Activated naive CD8-positive, alpha-beta T cell treated with anti-CD3 and anti-CD28 coated beads, Interleukin-2, amount 10 ng/mL, durations not matched to agents 7 days and 5 days (primary cell): ENCODE data around the gene ZCCHC14. TPM values are rescaled to one million over a fixed set of nuclear protein-coding genes. Genes with fewer than 3 reads are reported as not detected.
"Not testable (repeated sequence)": the region's sequence is repeated elsewhere in the genome, so short reads cannot be mapped to it uniquely, and the experiment has no call there.

Source experiments
- ATAC-seq: fragments of 150-1000 bp; cut with Tn5 transposase; one replicate; pipeline ENCODE4 v1.10.0; 2021; ENCODE audit warnings: low read depth, moderate library complexity
- POLR2A ChIA-PET: fragments of 350-600 bp; sonication (Branson Sonifier 250); formaldehyde crosslinking; loops from one replicate; lab custom pipeline; 2021; ENCODE audit warnings: antibody characterized with exemption; lab: Charles Lee
- DNase-seq: peaks from one replicate; pipeline ENCODE4 v3.0.0; 2021
- H3K27ac Mint-ChIP-seq: one replicate; pipeline ENCODE4 v1.8.0; 2022; ENCODE audit warnings: mild to moderate bottlenecking, mixed read lengths
- H3K27me3 Mint-ChIP-seq: one replicate; pipeline ENCODE4 v1.8.0; 2022; ENCODE audit warnings: mild to moderate bottlenecking, moderate library complexity, mixed read lengths
- H3K36me3 Mint-ChIP-seq: one replicate; pipeline ENCODE4 v1.8.0; 2021; ENCODE audit warnings: mild to moderate bottlenecking, mixed read lengths
- H3K4me1 Mint-ChIP-seq: one replicate; pipeline ENCODE4 v1.8.0; 2021; ENCODE audit warnings: mixed read lengths
- H3K4me3 Mint-ChIP-seq: one replicate; pipeline ENCODE4 v1.8.0; 2022; ENCODE audit warnings: mild to moderate bottlenecking, moderate library complexity, mixed read lengths
- H3K9me3 Mint-ChIP-seq: one replicate; pipeline ENCODE4 v1.8.0; 2021; ENCODE audit warnings: mixed read lengths
- total RNA-seq, 2 experiments: library from RNA; stranded (reverse); gene quantifications; one replicate each; pipeline ENCODE4 v1.2.3, GENCODE V29; 2021

The ZCCHC14 gene
- total RNA-seq, 2 experiments from 2014 or later = 6.6 to 7.7 TPM

DNA sequence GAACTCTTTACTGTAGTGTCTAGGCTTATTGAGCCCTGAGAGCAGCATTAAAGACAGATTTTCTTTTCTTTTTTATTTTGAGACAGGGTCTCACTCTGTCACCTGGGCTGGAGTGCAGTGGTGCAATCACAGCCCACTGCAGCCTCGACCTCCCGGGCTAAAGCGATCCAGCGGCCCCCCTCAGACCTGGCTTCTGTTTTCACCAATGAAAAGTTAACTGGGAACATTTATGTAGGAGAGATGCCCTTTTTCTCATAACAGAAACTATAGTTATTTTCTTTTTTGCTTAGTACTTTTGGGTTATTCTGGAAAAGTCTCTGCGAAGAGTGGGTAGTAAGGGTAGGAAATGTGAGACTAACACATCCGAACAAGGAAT is 99.2 kb downstream of the ZCCHC14 start:
- Mint-ChIP-seq H3K27me3 (no peaks in the 10 kb centered on the region), H3K4me3 (peak overlapping the region; percentile 93), H3K4me1 (peaks cover 25% of the 10 kb centered on the region), H3K36me3 (peaks cover 5% of the 10 kb centered on the region), H3K9me3 (no peaks in the 10 kb centered on the region), H3K27ac (peak overlapping the region; percentile 88)
- POLR2A ChIA-PET = interaction anchor here (1.0 to 3.8 kb wide), 4 partner anchors 10 to 557 kb away, joined by 3 to 44 read pairs (median 14); partner anchors contain the start of genes BANP, C16orf95, FBXO31 and KLHDC4
- ATAC-seq (no peak), DNase-seq (no peak)

DNA sequence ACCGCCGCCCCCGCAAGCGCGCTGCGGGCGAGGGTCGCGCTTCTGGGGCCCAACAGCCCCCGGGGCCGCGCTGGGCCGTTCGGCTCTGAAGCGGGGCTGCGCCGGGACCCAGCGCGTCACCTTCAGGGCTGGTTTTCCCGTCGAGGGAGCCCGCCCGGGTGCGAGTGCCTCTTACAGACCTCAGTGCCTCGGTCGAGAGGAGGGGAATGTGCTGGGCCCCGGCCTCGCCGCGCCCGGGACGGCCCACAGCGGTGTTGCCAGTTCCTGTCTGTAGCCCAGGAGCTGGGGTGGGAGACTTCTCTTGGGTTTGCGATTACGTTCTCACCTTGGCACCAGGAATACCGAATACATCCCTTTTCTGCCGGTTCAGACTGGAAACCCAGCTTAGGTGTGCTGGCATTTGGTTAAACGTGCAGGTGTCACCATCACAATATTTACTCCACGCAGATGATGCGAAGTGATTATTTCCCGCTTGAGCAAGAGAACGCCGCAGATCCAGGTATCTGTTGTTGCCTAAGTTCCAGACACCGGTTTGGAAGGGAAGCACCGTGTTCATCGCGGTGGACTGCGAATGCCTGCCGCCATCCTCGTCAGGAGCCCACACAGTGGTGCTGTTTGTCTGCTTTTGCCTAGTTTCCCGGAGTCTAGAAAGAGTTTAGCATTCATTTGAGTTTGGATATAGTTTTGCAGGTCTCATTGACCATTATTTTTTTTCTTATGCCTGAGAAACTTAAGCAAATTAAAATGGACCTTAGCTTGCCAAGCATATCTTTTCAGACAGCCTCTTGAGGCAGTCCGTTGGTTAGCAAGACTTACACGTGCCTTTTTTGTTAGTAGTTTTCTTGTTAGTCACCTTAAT is 99.8 kb downstream of the ZCCHC14 start:
- Mint-ChIP-seq H3K36me3 (peaks cover 5% of the 10 kb centered on the region), H3K27ac (peak overlapping the region; percentile 88), H3K4me3 (peak overlapping the region; percentile 93), H3K4me1 (peaks cover 31% of the 10 kb centered on the region), H3K27me3 (no peaks in the 10 kb centered on the region), H3K9me3 (no peaks in the 10 kb centered on the region)
- no peak for ATAC-seq
- peak; percentile 71 for DNase-seq
- POLR2A ChIA-PET = interaction anchor here (0.6 to 3.8 kb wide), 6 partner anchors 9 to 558 kb away, joined by 3 to 44 read pairs (median 3); partner anchors contain the start of genes BANP, C16orf95, FBXO31 and KLHDC4

DNA sequence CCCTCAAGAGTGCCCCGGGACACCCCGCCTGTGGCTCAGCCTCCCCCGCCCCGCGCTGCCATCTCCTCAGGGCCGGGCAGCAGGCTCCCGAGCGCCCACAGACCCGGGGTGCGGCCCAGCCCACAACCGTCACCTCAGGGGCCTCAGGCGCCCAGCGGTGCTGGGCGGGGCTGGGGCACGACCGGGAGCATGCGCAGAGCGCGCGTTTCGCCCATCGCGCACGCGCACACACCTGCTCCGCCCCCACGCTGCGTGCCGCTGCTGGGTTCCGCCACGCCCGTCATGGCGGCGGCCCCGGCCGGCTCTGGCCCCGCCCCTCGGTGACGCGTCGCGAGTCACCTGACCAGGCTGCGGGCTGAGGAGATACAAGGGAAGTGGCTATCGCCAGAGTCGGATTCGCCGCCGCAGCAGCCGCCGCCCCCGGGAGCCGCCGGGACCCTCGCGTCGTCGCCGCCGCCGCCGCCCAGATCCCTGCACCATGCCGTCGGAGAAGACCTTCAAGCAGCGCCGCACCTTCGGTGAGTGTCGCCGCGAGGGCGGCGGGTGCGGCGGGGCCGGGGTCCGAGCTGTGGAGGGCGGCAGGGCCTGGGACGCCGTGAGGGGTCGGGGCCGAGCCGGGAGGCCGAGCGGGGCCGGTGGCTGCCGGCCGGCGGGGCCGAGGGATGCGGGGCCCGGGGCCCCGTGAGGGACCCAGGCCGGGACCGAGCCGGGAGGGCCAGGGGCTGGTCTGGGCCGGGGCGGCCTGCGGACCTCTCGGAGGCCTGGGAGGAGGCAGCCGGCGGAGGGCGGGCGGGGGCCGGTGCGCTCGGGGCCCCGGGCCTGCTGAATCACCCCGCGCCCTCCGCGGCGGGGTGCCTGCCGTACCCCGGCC is 100.6 kb downstream of the ZCCHC14 start, which contains the start of gene MAP1LC3B:
Gene MAP1LC3B (plus strand): TSS at position 387 of the 871 bp plus-strand sequence. CDS start 92 bp downstream, at position 479.
- DNase-seq (peak; percentile 100), ATAC-seq (peak; percentile 66)
- Mint-ChIP-seq H3K36me3 (peaks cover 5% of the 10 kb centered on the region), H3K4me1 (peaks cover 38% of the 10 kb centered on the region), H3K4me3 (peak within 1 kb of the TSS; percentile 93), H3K27ac (peak within 1 kb of the TSS; percentile 96), H3K27me3 (no peaks in the 10 kb centered on the region), H3K9me3 (no peaks in the 10 kb centered on the region)
- POLR2A ChIA-PET = interaction anchor here (1.0 to 3.8 kb wide), 4 partner anchors 8 to 374 kb away, joined by 3 to 44 read pairs (median 14); partner anchors contain the start of genes C16orf95, FBXO31 and KLHDC4

DNA sequence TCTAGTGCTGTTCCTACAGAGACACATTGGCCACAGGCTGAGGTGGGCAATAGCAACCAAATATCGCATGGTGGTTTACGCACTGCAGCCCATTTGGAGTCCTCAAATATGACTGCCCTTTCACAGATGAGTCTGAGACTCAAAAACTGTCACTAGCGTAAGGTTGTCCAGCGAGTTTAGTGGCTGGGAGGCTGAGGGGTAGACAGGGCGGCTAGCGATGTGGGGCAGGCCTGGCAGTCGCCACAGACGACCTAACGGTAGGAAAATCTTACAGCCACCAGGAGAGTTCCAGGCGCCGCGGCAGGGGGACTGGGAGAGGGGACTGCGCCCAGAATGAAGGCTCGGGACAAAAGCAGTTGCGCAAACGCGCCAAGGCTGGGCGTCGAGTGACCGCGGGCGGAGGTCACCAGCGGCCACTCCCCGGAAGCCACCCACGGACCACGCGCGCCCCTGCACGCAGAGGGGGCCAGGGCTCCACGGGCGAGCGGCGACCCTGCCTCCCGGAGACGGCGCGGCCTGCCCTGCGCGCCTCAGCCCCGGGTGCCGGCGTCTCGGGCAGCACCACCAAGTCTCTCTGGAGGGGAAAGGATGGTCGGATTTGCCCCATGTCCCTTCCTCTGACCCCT is 101.4 kb downstream of the ZCCHC14 start:
- Mint-ChIP-seq H3K27me3 (no peaks in the 10 kb centered on the region), H3K36me3 (peaks cover 3% of the 10 kb centered on the region), H3K4me1 (peaks cover 42% of the 10 kb centered on the region), H3K4me3 (peak overlapping the region; percentile 85), H3K27ac (peak overlapping the region; percentile 96), H3K9me3 (no peaks in the 10 kb centered on the region)
- POLR2A ChIA-PET = interaction anchor here (3.8 kb wide), 1 partner anchor 74 kb away, joined by 24 read pairs; the partner anchor contains the start of gene C16orf95
- no peak for DNase-seq
- no peak for ATAC-seq

DNA sequence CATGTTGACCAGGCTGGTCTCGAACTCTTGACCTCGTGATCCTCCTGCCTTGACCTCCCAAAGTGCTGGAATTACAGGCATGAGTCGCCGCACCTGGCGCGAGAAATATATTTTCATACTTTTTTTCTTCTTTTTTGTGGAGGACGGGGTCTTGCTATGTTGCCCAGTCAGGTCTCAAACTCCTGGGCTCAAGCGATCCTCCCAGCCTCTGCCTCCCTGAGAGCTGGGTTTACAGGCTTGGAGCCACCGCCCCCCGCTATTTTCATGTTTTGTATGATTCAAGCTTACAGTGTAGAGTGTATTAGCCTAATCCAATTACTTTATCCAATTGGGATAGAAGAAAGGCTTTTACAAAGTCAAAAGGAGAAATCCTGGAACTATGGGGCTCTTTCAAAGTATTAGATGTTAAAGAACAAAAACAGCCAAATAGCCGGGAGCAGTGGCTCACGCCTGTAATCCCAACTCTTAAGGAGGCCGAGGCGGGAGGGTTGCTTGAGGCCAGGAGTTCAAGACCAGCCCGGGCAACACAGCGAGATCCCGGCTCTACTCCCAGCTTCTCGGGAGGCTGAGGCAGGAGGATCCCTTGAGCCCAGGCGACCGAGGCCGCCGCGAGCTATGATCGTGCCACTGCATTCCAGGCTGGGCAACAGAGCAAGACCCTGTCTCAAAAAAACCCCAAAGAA is 102.0 kb downstream of the ZCCHC14 start:
- H3K27me3 Mint-ChIP-seq = no peaks in the 10 kb centered on the region
- POLR2A ChIA-PET = interaction anchor here (3.8 kb wide), 1 partner anchor 73 kb away, joined by 24 read pairs; the partner anchor contains the start of gene C16orf95
- peak overlapping the region; percentile 96 for H3K27ac Mint-ChIP-seq
- peaks cover 3% of the 10 kb centered on the region for H3K36me3 Mint-ChIP-seq
- H3K9me3 Mint-ChIP-seq = no peaks in the 10 kb centered on the region
- no peak for DNase-seq
- ATAC-seq = no peak
- peak overlapping the region; percentile 85 for H3K4me3 Mint-ChIP-seq
- H3K4me1 Mint-ChIP-seq = peaks cover 42% of the 10 kb centered on the region

DNA sequence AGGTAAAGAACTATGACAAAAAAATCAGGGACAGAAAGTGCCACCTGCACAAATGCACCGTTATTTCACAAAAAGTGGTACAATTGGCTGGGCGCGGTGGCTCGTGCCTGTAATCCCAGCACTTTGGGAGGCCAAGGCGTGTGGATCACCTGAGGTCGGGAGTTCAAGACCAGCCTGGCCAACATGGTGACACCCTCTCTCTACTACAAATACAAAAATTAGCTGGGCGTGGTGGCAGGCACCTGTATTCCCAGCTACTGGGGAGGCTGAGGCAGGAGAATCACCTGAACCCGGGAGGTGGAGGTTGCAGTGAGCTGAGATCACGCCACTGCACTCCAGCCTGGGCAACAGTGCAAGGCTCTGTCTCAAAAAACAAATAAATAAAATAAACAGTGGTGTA is 102.9 kb downstream of the ZCCHC14 start:
- H3K4me1 Mint-ChIP-seq = peaks cover 40% of the 10 kb centered on the region
- H3K9me3 Mint-ChIP-seq, H3K36me3 Mint-ChIP-seq, DNase-seq, ATAC-seq, H3K27me3 Mint-ChIP-seq, H3K27ac Mint-ChIP-seq, H3K4me3 Mint-ChIP-seq: not testable (repeated sequence)
- POLR2A ChIA-PET = interaction anchor here (3.8 kb wide), 1 partner anchor 72 kb away, joined by 24 read pairs; the partner anchor contains the start of gene C16orf95

DNA sequence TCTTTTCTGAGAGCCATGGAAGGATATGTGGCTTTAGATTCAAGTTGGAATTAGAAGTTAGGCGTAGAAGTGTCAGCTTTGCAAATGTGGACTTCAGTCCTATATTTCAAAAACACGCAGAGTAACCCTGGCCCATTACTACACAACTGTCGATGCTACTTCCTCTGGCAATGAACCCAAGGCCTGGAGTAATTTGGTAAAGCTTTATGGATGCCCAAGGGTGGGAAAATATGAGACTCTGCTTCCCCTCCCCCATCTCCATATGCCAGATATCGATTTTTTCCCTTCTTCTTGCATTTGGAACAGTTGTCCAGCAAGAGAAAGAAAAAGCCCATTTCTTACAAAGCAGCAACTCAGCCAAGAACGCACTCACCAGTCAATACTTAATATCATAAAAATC is 103.6 kb downstream of the ZCCHC14 start:
- peak overlapping the region; percentile 52 for H3K27ac Mint-ChIP-seq
- no peak for ATAC-seq
- H3K4me1 Mint-ChIP-seq = peaks cover 37% of the 10 kb centered on the region
- POLR2A ChIA-PET = interaction anchor here (3.8 kb wide), 1 partner anchor 71 kb away, joined by 24 read pairs; the partner anchor contains the start of gene C16orf95
- no peaks in the 10 kb centered on the region for H3K9me3 Mint-ChIP-seq
- H3K36me3 Mint-ChIP-seq = no peaks in the 10 kb centered on the region
- H3K4me3 Mint-ChIP-seq = peak overlapping the region; percentile 4
- no peaks in the 10 kb centered on the region for H3K27me3 Mint-ChIP-seq
- DNase-seq = no peak

DNA sequence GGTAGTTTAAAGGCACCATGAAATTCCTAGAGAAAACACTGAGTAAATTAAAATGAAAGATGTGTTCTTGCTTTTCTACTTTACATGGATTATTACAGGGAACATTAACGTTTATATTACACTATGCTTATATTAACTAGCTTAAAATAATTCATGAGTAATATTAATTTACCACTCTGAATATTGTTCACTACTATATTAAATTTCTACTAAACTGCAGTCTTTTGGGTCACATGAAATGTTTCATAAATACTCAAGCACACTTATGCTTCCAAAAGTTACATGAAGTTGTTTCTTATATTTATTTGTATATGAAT is 104.0 kb downstream of the ZCCHC14 start:
- Mint-ChIP-seq H3K9me3 (no peaks in the 10 kb centered on the region), H3K27me3 (no peaks in the 10 kb centered on the region), H3K36me3 (peaks cover 2% of the 10 kb centered on the region), H3K4me3 (peak overlapping the region; percentile 67), H3K27ac (peak overlapping the region; percentile 95), H3K4me1 (peaks cover 36% of the 10 kb centered on the region)
- DNase-seq (no peak), ATAC-seq (no peak)
- POLR2A ChIA-PET = interaction anchor here (0.8 to 3.8 kb wide), 5 partner anchors 11 to 74 kb away, joined by 3 to 24 read pairs (median 3); partner anchors contain the start of gene C16orf95

DNA sequence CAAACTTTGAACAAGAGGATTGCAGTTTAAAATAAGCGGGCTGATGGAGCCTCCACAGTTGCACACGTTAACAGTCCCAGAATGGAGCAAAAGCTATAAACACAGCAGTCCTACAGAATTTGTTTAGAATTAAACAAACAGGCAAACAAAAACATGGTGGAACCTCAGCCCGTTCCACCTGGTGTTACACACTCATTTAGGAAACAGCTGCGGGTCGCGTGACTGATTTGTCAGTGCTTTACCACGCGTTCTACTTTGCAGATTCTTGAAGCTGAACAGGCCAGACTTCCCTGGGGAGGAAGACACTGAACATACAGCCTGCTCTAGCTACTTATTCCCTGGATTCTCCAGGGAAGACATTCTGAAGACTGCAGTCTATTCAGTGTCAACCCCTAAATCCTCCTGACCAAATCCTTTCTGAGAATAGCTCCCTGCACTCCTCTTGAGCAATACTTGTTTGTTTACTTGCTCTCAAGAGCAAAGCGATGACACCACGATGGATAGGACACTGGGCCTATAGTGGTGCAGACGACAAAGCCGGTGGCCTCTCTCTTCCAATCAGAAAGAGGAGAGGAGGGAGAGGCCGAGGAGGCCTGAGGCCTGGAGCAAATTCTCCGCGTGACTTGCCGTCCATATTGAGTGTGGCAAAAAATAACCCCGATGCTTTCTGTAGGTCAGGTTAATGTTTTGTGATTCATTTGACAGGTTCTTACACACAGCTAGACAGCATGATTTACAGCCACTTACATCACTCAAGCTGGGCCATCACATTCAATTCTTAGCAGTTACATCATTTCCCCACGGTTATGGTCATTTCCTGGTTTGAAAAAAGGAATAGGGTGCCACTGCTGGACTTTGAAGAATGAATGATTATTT is 104.6 kb downstream of the ZCCHC14 start:
- H3K4me3 Mint-ChIP-seq = peak overlapping the region; percentile 67

DNA sequence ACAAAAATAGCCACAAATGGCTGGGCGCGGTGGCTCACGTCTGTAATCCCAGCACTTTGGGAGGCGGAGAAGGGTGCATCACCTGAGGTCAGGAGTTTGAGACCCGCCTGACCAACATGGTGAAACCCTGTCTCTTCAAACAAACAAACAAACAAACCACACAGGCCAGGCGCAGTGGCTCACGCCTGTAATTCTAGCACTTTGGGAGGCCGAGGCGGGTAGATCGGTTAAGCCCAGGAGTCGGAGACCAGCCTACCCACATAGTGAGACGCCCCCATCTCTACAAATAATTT is 108.0 kb downstream of the ZCCHC14 start:
- not testable (repeated sequence) for H3K9me3 Mint-ChIP-seq, DNase-seq, H3K27me3 Mint-ChIP-seq, ATAC-seq, H3K36me3 Mint-ChIP-seq
- POLR2A ChIA-PET = interaction anchor here (1.0 to 4.4 kb wide), 4 partner anchors 9 to 396 kb away, joined by 4 to 44 read pairs (median 18); partner anchors contain the start of gene C16orf95
- peaks cover 50% of the 10 kb centered on the region for H3K4me1 Mint-ChIP-seq
- H3K4me3 Mint-ChIP-seq = peak overlapping the region; percentile 84
- peak overlapping the region; percentile 96 for H3K27ac Mint-ChIP-seq

More for the DNA sequence above, 104.6 kb downstream of the ZCCHC14 start:
- peaks cover 2% of the 10 kb centered on the region for H3K36me3 Mint-ChIP-seq
- ATAC-seq (peak; percentile 68), DNase-seq (peak; percentile 71)
- H3K4me1 Mint-ChIP-seq = peaks cover 30% of the 10 kb centered on the region
- POLR2A ChIA-PET = interaction anchor here (0.7 to 3.8 kb wide), 7 partner anchors 11 to 378 kb away, joined by 3 to 24 read pairs (median 3); partner anchors contain the start of gene C16orf95
- no peaks in the 10 kb centered on the region for H3K27me3 Mint-ChIP-seq
- H3K27ac Mint-ChIP-seq = peak overlapping the region; percentile 95
- H3K9me3 Mint-ChIP-seq = no peaks in the 10 kb centered on the region

DNA sequence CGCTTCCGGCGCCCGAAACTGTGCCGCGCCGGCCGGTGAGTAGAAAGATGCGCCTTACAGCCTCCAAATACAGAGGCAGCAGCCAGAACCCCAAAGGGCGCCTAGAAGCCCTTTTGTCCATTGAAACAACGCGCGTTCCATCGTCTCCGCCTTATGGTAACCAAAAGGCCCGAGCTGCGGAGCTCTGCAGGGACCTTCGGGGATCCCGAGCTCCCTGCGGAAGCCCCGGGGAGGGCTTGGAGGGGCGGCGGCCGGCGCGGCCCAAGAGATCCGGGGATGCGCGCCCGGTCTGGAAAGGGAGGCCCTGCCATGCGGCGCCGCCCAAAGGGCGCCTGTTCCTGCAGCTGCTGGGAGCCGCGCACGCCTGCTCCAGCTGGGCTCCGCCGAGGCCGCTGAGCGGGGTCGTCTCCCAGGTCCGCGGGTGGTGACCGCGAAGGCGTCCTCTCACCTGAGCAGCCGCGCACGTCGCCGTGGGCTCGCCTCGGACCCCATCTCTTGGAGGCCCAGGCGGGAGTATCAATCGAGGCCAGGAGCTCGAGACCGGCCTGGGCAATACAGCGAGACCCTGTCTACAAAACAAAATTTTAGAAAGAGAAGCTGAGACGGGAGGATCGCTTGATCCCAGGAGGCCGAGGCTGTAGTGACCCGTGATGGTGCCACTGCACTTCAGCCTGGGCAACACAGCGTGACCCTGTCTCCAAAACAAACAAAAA is 108.5 kb downstream of the ZCCHC14 start:
- POLR2A ChIA-PET = interaction anchor here (0.6 to 4.4 kb wide), 13 partner anchors 9 to 396 kb away, joined by 3 to 44 read pairs (median 6); partner anchors contain the start of genes C16orf95 and KLHDC4
- Mint-ChIP-seq H3K27me3 (no peaks in the 10 kb centered on the region), H3K36me3 (peaks cover 2% of the 10 kb centered on the region), H3K27ac (peak overlapping the region; percentile 96), H3K4me3 (peak overlapping the region; percentile 84), H3K4me1 (peaks cover 47% of the 10 kb centered on the region), H3K9me3 (no peaks in the 10 kb centered on the region)
- peak; percentile 5 for ATAC-seq
- DNase-seq = no peak
